Measurements from ENCODE around the gene ABHD11. TPM values are rescaled to one million over a fixed set of nuclear protein-coding genes. Genes with fewer than 3 reads are reported as not detected.

Gene ABHD11
- total RNA-seq, 4 donors from 2014 or later, result 6.1 to 7.9 (median 7.2) TPM

GRCh38 chr7:73702226-73702625, 36.4 kb downstream of the ABHD11 start:
- no peaks in the 10 kb centered on the region for H3K9me3 ChIP-seq
- peaks cover 11 to 81% (median 49%) of the 10 kb centered on the region in 4 donors for H3K36me3 ChIP-seq
- no peak for TF ChIP-seq EP300 (IDR thresholded peaks at IDR 0.05)
- TF ChIP-seq POLR2AphosphoS5 (IDR thresholded peaks at IDR 0.05), result no peak
- no peak for TF ChIP-seq POLR2A (IDR thresholded peaks at IDR 0.05; ENCODE audit: low read depth)
- TF ChIP-seq, protein P1, sequence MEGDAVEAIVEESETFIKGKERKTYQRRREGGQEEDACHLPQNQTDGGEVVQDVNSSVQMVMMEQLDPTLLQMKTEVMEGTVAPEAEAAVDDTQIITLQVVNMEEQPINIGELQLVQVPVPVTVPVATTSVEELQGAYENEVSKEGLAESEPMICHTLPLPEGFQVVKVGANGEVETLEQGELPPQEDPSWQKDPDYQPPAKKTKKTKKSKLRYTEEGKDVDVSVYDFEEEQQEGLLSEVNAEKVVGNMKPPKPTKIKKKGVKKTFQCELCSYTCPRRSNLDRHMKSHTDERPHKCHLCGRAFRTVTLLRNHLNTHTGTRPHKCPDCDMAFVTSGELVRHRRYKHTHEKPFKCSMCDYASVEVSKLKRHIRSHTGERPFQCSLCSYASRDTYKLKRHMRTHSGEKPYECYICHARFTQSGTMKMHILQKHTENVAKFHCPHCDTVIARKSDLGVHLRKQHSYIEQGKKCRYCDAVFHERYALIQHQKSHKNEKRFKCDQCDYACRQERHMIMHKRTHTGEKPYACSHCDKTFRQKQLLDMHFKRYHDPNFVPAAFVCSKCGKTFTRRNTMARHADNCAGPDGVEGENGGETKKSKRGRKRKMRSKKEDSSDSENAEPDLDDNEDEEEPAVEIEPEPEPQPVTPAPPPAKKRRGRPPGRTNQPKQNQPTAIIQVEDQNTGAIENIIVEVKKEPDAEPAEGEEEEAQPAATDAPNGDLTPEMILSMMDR (IDR thresholded peaks at IDR 0.05), result no peak
- no peak overlapping the region for H3K4me3 ChIP-seq
- no peak for DNase-seq (ENCODE audit: extremely low spot score)
- H3K27me3 ChIP-seq, result no peaks in the 10 kb centered on the region
- H3K4me1 ChIP-seq, result peaks cover 7 to 22% (median 17%) of the 10 kb centered on the region in 4 donors
- 85% methylated on average over 8 of the region's 8 CpGs for WGBS
- H3K27ac ChIP-seq (replicated peaks in 1 of 4), result no peak overlapping the region
- intact Hi-C loops (cut with DNase I), result no loop called here

DNA sequence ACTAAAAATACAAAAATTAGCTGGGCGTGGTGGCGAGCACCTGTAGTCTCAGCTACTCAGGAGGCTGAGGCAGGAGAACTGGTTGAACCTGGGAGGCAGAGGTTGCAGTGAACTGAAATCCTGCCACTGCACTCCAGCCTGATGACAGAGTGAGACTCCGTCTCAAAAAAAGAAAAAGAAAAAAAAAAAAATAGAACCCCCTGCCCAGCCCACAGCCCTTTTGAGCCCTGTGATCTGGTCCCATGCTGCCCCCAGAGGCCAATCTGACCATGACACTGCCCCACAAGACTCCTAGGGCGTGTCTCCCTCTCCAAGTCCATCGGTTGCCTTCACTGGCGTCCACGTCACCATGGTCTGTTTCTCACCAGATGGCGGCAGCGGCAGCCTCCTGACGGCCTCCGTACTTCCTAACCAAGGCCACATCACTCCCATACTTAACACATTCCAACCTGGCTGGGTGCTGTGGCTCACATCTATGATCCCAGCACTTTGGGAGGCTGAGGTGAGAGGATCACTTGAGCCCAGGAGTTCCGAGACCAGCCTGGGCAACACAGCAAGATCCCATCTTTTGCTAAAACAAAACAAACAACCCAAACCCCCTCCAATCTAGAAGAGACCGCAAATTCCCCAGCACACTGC, 37.1 kb downstream of the ABHD11 start:
- Histone ChIP-seq H3K4me3 (no peak overlapping the region), H3K27ac (replicated peaks in 1 of 4) (no peak overlapping the region), H3K9me3 (no peaks in the 10 kb centered on the region), H3K36me3 (peaks cover 18 to 81% (median 56%) of the 10 kb centered on the region in 4 donors), H3K27me3 (no peaks in the 10 kb centered on the region), H3K4me1 (peaks cover 7 to 22% (median 17%) of the 10 kb centered on the region in 4 donors)
- DNase-seq (ENCODE audit: extremely low spot score), result no peak
- intact Hi-C loops (cut with DNase I), result no loop called here
- WGBS, result 72% methylated on average over 12 of the region's 13 CpGs
- TF ChIP-seq, protein P1 (IDR thresholded peaks at IDR 0.05), result peak in 2 of 3 experiments; percentile 29 to 62
- no peak for TF ChIP-seq POLR2AphosphoS5 (IDR thresholded peaks at IDR 0.05)

GRCh38 chr7:73700581-73701134, 37.9 kb downstream of the ABHD11 start:
- WGBS, result 72% methylated on average over 9 of the region's 15 CpGs
- Histone ChIP-seq H3K27me3 (no peaks in the 10 kb centered on the region), H3K9me3 (no peaks in the 10 kb centered on the region), H3K4me3 (no peak overlapping the region), H3K36me3 (peaks cover 18 to 81% (median 64%) of the 10 kb centered on the region in 4 donors), H3K4me1 (peaks cover 7 to 22% (median 17%) of the 10 kb centered on the region in 4 donors), H3K27ac (replicated peaks in 1 of 4) (no peak overlapping the region)
- TF ChIP-seq POLR2AphosphoS5 (IDR thresholded peaks at IDR 0.05) (no peak), POLR2A (IDR thresholded peaks at IDR 0.05; ENCODE audit: low read depth) (no peak), EP300 (IDR thresholded peaks at IDR 0.05) (no peak)
- TF ChIP-seq, protein P1 (IDR thresholded peaks at IDR 0.05), result no peak
- intact Hi-C loops (cut with DNase I), result no loop called here
- no peak for DNase-seq (ENCODE audit: extremely low spot score)

DNA sequence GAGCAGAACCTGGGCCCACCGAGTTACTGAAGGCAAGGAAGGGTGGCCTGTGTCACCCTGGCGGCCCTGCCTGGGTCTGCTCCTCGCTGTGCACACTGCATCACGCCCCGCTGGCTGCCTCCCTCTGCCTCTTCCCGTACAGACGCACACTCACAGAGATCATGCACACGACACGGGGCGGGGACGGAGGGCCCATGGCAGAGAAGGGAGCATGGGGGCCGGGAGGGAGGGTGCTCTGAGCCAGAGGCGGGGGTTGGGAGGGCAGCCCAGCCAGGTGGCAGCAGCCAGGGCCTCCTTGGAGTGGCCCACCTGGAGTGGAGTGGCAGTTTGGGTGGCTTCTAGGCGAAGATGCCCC, 38.6 kb downstream of the ABHD11 start:
- peaks cover 21 to 85% (median 70%) of the 10 kb centered on the region in 4 donors for H3K36me3 ChIP-seq
- intact Hi-C loops (cut with DNase I), result no loop called here

More for the DNA sequence above, 38.6 kb downstream of the ABHD11 start:
- no peaks in the 10 kb centered on the region for H3K27me3 ChIP-seq
- H3K27ac ChIP-seq (replicated peaks in 1 of 4), result no peak overlapping the region
- TF ChIP-seq POLR2AphosphoS5 (IDR thresholded peaks at IDR 0.05) (no peak), EP300 (IDR thresholded peaks at IDR 0.05) (no peak), POLR2A (IDR thresholded peaks at IDR 0.05; ENCODE audit: low read depth) (no peak)
- TF ChIP-seq, protein P1 (IDR thresholded peaks at IDR 0.05), result no peak
- 90% methylated on average over 14 of the region's 14 CpGs for WGBS
- H3K9me3 ChIP-seq, result no peaks in the 10 kb centered on the region
- H3K4me1 ChIP-seq, result peaks cover 7 to 19% (median 17%) of the 10 kb centered on the region in 4 donors
- DNase-seq (ENCODE audit: extremely low spot score), result no peak
- no peak overlapping the region for H3K4me3 ChIP-seq
